Breast epithelium (tissue), 3 donors: ENCODE results near the gene ZFR2.

Experiments used
- POLR2AphosphoS5 ChIP-seq, 3 donors: sonication (generic); formaldehyde crosslinking; IDR thresholded peaks; one replicate each; pipeline ENCODE4 v1.6.1; 2017; ENCODE audit warnings: antibody characterized with exemption in 3 of 3
- TF ChIP-seq, protein P1 (sequence below), 3 donors: fragments of 450-650 bp; IDR thresholded peaks; one replicate each; pipeline ENCODE4 v1.5.1; 2016 to 2017; ENCODE audit warnings: antibody characterized with exemption in 3 of 3, mild to moderate bottlenecking in 3 of 3, moderate library complexity in 3 of 3

DNA sequence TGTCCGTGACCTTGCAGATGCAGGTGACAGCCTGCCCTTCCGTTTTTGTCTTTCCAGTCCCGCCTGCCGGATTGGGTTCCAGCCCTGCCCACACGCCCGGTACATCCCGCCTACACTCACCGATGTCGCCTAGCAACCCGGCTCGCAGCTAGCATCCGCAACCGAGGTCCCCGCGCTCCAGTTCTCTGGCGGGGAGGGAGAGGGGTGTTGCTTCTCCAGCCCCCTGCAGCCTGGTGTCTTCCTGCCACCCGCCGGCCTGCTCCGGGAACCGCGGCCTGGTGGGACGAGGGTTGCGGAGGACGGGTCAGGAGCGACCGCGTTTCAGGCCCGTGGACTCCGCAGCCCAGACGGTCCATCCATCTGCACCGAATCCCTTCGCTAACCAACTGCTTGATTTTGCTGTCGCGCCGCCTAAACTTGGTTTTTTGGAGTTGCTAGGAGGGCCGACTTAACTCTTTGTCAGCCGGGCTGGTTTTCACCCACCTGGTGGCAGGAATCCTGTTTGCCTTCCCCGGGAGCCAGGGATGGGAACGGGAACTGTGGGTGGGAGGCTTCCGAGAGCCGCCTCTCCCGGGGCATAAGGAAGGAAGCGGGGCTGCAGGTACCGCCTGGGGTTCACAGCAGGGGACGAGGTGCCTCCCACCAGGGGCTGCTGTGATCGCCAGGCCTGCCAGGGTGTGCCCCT is 67.3 kb downstream of the ZFR2 start:
- TF ChIP-seq, protein P1, sequence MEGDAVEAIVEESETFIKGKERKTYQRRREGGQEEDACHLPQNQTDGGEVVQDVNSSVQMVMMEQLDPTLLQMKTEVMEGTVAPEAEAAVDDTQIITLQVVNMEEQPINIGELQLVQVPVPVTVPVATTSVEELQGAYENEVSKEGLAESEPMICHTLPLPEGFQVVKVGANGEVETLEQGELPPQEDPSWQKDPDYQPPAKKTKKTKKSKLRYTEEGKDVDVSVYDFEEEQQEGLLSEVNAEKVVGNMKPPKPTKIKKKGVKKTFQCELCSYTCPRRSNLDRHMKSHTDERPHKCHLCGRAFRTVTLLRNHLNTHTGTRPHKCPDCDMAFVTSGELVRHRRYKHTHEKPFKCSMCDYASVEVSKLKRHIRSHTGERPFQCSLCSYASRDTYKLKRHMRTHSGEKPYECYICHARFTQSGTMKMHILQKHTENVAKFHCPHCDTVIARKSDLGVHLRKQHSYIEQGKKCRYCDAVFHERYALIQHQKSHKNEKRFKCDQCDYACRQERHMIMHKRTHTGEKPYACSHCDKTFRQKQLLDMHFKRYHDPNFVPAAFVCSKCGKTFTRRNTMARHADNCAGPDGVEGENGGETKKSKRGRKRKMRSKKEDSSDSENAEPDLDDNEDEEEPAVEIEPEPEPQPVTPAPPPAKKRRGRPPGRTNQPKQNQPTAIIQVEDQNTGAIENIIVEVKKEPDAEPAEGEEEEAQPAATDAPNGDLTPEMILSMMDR (IDR thresholded peaks at IDR 0.05) = no peak
- no peak for TF ChIP-seq POLR2AphosphoS5 (IDR thresholded peaks at IDR 0.05)
